ENCODE measurements around the gene ABLIM2.

Gene ABLIM2

DNA sequence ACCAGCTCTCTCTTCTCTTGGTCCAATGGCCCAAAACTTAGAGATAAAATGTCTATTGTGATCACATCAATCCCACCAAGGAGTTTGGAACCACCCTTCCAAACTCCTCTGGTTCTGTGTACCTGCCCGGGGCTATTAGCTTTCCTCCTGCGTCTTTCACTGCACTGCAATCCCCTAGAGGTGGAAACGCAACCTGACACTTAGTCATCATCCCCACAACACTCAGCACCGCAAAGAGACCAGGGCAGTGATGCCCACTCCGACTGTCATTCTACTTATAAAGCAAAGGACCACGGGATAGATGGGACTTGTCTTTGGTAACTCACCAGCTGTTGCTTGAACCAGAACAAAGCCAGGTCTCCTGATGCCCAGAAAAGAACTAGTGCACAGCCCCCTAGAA lies 240.9 kb downstream of the ABLIM2 start:
- no peak for DNase-seq

GRCh38 chr4:7915875-7916242 lies 242.8 kb downstream of the ABLIM2 start:
- DNase-seq, result no peak

Data from NCI-H446 treated with DMSO at 0.1 percent for 48 hours (cell line).